Glutamatergic neuron (in vitro differentiated cells): ENCODE results near the gene KIDINS220. TPM values are rescaled to one million over a fixed set of nuclear protein-coding genes. Genes with fewer than 3 reads are reported as not detected.

Source experiments
- DNase-seq: peaks from one replicate; pipeline ENCODE4 v3.0.0; 2022
- H3K27ac Mint-ChIP-seq: one replicate; pipeline ENCODE4 v1.8.0; 2020; ENCODE audit warnings: mild to moderate bottlenecking, mixed read lengths, inconsistent platforms; ENCODE audit not compliant: unreplicated experiment
- H3K27me3 Mint-ChIP-seq: one replicate; pipeline ENCODE4 v1.8.0; 2020; ENCODE audit warnings: mild to moderate bottlenecking, moderate library complexity, mixed read lengths, inconsistent platforms; ENCODE audit not compliant: unreplicated experiment
- H3K36me3 Mint-ChIP-seq: one replicate; pipeline ENCODE4 v1.8.0; 2020; ENCODE audit warnings: mild to moderate bottlenecking, mixed read lengths, inconsistent platforms; ENCODE audit not compliant: unreplicated experiment
- H3K4me1 Mint-ChIP-seq: one replicate; pipeline ENCODE4 v1.8.0; 2020; ENCODE audit warnings: mild to moderate bottlenecking, low read depth, mixed read lengths, inconsistent platforms; ENCODE audit not compliant: unreplicated experiment
- H3K4me3 Mint-ChIP-seq: one replicate; pipeline ENCODE4 v1.8.0; 2020; ENCODE audit warnings: mild to moderate bottlenecking, mixed read lengths, inconsistent platforms; ENCODE audit not compliant: unreplicated experiment
- H3K9me3 Mint-ChIP-seq: one replicate; pipeline ENCODE4 v1.8.0; 2020; ENCODE audit warnings: mild to moderate bottlenecking, moderate library complexity, mixed read lengths, inconsistent platforms; ENCODE audit not compliant: unreplicated experiment
- total RNA-seq: library from RNA; stranded (reverse); fragmentation: NEBNext Ultra II Directional; extraction: Animal tissue kit (Norgen Biotek cat#: 25700); gene quantifications from one replicate; pipeline ENCODE4 v1.2.1, GENCODE V29; 2021; ENCODE audit not compliant: unreplicated experiment
- TF ChIP-seq, protein P1 (sequence below): fragments of 200-600 bp; sonication (generic); IDR thresholded peaks from one replicate; pipeline ENCODE4 v1.5.0; 2021; ENCODE audit not compliant: partially characterized antibody, unreplicated experiment

KIDINS220 gene
- total RNA-seq, 1 donor from 2014 or later, result 188 TPM

DNA sequence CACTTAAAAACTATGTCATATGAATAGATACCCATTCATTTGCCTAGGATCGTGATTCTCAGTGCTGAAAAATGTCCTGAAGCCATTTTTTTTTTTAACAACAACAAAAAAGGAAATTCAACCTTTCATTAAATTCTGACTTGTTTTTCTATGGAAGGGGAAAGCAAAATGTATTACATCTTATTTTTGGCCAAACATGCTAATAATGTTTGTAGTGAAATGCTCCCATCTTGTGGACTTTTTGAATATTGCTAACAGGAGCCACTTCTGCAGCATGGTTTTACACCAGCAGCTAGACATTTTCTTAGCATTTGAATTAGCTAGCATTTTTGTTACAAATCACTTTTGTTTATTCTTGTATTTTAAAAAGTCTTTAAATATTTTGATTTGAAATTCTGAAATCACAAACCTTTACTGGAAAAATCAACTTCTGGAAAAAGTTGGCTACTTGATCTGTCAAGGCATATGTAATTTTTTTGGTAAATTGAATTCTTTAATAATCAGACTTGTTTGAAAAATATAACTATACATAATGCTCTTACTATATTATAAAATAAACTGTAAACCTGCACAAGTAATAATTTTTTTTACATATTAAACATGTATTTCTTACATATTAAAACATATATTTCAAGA is 75.8 kb downstream of the KIDINS220 start:
- Mint-ChIP-seq H3K36me3 (peaks cover 17% of the 10 kb centered on the region), H3K9me3 (peaks cover 3% of the 10 kb centered on the region), H3K27me3 (no peaks in the 10 kb centered on the region), H3K4me3 (no peak overlapping the region), H3K4me1 (no peaks in the 10 kb centered on the region), H3K27ac (no peak overlapping the region)
- DNase-seq, result no peak
- TF ChIP-seq, protein P1, sequence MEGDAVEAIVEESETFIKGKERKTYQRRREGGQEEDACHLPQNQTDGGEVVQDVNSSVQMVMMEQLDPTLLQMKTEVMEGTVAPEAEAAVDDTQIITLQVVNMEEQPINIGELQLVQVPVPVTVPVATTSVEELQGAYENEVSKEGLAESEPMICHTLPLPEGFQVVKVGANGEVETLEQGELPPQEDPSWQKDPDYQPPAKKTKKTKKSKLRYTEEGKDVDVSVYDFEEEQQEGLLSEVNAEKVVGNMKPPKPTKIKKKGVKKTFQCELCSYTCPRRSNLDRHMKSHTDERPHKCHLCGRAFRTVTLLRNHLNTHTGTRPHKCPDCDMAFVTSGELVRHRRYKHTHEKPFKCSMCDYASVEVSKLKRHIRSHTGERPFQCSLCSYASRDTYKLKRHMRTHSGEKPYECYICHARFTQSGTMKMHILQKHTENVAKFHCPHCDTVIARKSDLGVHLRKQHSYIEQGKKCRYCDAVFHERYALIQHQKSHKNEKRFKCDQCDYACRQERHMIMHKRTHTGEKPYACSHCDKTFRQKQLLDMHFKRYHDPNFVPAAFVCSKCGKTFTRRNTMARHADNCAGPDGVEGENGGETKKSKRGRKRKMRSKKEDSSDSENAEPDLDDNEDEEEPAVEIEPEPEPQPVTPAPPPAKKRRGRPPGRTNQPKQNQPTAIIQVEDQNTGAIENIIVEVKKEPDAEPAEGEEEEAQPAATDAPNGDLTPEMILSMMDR, result peak; percentile 31

DNA sequence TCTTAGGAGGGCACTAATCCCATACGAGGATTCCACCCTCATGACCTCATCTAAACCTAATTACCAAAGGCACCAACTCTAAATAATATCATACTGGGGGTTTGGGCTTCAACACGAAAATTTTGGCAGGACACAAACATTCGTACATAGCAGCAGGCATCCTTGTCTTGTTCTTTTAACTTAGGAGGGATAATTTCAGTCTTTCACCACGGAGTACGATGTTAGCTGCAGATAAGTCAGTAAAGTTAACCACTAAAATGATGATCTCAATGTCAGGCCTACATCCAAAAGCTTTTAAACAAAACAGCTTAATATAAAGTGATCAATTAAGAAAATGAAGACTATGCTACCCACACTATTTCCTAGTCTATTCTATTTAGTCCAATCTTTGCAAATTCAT is 80.7 kb downstream of the KIDINS220 start:
- no peak overlapping the region for H3K4me3 Mint-ChIP-seq
- TF ChIP-seq, protein P1, result no peak
- H3K36me3 Mint-ChIP-seq, result peaks cover 15% of the 10 kb centered on the region

DNA sequence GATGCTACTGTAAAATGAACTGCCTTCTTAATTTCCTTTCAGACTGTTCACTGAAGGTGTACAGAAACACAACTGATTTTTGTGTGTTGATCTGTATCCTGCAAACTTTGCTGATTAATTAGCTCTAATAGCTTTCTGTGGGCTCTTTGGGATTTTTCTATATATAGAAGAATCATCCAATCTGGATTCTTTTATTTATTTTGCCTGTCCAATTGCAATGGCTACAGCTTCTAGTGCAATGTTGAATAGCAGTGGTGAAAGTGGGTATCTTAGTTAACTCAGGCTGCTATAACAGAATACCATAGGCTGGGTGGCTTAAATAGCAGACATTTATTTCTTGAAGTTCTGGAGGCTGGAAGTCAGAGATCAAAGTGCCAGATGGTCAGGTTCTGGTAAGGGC is 81.2 kb downstream of the KIDINS220 start:
- peaks cover 6% of the 10 kb centered on the region for H3K9me3 Mint-ChIP-seq
- peaks cover 15% of the 10 kb centered on the region for H3K36me3 Mint-ChIP-seq
- H3K27ac Mint-ChIP-seq, result no peak overlapping the region
- no peaks in the 10 kb centered on the region for H3K4me1 Mint-ChIP-seq
- no peaks in the 10 kb centered on the region for H3K27me3 Mint-ChIP-seq
- no peak overlapping the region for H3K4me3 Mint-ChIP-seq
- TF ChIP-seq, protein P1, result no peak
- no peak for DNase-seq

More for the DNA sequence above, 80.7 kb downstream of the KIDINS220 start:
- H3K9me3 Mint-ChIP-seq, result peaks cover 6% of the 10 kb centered on the region
- DNase-seq, result no peak
- no peaks in the 10 kb centered on the region for H3K27me3 Mint-ChIP-seq
- no peaks in the 10 kb centered on the region for H3K4me1 Mint-ChIP-seq
- no peak overlapping the region for H3K27ac Mint-ChIP-seq

DNA sequence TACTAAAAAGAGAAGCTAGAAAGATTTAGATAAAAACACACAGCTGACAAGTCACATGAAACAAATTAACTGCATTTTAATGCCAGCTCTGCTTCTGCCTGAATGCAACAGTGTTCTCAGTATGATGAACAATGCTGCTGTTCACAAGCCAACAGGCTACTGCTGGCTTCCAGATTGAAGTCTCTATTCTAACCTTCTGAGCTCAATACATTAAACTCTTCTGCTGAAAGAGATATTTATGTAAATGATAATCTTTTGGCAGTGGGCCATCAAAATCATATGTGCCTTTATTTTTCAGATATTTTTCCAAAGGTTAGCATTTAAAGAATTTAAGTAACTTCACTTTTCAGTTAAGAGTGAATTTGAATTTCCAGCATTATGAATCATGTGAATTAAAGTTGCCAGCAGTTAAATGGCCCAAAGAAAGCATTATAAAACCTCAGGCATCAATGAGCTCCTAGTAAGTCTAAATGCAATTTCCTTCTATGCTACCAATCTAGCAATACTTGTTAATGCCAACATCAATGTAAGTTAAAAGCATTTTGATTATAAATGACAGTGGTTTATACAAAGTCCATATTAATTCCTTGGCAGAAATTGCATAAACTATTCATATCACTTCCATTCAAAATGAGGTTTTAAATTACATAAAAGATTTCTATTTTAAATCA is 83.2 kb downstream of the KIDINS220 start:
- H3K9me3 Mint-ChIP-seq, result peaks cover 6% of the 10 kb centered on the region
- no peaks in the 10 kb centered on the region for H3K27me3 Mint-ChIP-seq
- H3K27ac Mint-ChIP-seq, result no peak overlapping the region
- DNase-seq, result no peak
- TF ChIP-seq, protein P1, result no peak
- H3K36me3 Mint-ChIP-seq, result peaks cover 15% of the 10 kb centered on the region
- no peak overlapping the region for H3K4me3 Mint-ChIP-seq
- no peaks in the 10 kb centered on the region for H3K4me1 Mint-ChIP-seq

DNA sequence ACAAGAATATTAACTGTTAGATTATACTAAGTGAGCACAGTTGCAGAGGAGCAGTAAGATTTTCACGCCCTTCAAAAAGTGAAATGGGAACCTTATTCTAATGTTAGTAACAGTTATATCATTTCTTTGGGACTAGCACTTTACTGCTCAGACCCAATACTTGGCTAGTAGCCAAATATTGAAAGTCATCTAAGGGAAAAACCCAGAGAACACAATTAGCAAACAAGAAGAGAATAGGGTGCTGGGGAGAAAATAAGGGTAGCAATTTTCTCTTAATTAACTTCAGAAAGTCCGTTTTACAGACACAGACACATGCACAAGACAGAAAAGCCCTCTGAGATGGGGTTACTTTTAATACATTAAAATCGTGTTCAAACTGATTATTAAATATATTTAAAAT is 83.8 kb downstream of the KIDINS220 start:
- Mint-ChIP-seq H3K9me3 (peaks cover 6% of the 10 kb centered on the region), H3K27ac (no peak overlapping the region), H3K4me3 (no peak overlapping the region), H3K4me1 (no peaks in the 10 kb centered on the region), H3K36me3 (peaks cover 13% of the 10 kb centered on the region), H3K27me3 (no peaks in the 10 kb centered on the region)
- TF ChIP-seq, protein P1, result no peak
- no peak for DNase-seq
